Measurements from ENCODE around the gene TBRG4.
"Not testable (repeated sequence)": the region's sequence is repeated elsewhere in the genome, so short reads cannot be mapped to it uniquely, and the experiment has no call there.

TBRG4 gene

GRCh38 chr7:45116048-45116447 lies 4.6 kb upstream of the TBRG4 start:
- no peak overlapping the region for H3K27ac ChIP-seq (replicated peaks)
- DNase-seq (ENCODE audit: low read depth in 1 of 2, low spot score in 1 of 2), result no peak
- H3K4me3 ChIP-seq (replicated peaks; ENCODE audit: insufficient read depth, low read length), result no peak overlapping the region

GRCh38 chr7:45114926-45115325 lies 3.4 kb upstream of the TBRG4 start:
- DNase-seq (ENCODE audit: low read depth in 1 of 2, low spot score in 1 of 2), result no peak
- TF ChIP-seq REST (IDR thresholded peaks at IDR 0.05; ENCODE audit: insufficient replicate concordance, low read depth) (no peak), SPI1 (IDR thresholded peaks at IDR 0.05; ENCODE audit: borderline replicate concordance, low read depth) (peak; percentile 50; the same call in 1 of the 2 replicates)
- Histone ChIP-seq H3K27me3 (ENCODE audit: insufficient read depth, poor library complexity, severe bottlenecking) (no peaks in the 10 kb centered on the region), H3K27ac (replicated peaks) (no peak overlapping the region), H3K4me3 (replicated peaks; ENCODE audit: insufficient read depth, low read length) (no peak overlapping the region)

More at GRCh38 chr7:45116048-45116447, 4.6 kb upstream of the TBRG4 start:
- TF ChIP-seq POLR2AphosphoS5 (IDR thresholded peaks at IDR 0.05; ENCODE audit: low read depth) (no peak), CTCF (IDR thresholded peaks at IDR 0.05; ENCODE audit: insufficient read depth, low read length) (no peak), REST (IDR thresholded peaks at IDR 0.05; ENCODE audit: insufficient replicate concordance, low read depth) (no peak), SPI1 (IDR thresholded peaks at IDR 0.05; ENCODE audit: borderline replicate concordance, low read depth) (no peak), GABPA (IDR thresholded peaks at IDR 0.05; ENCODE audit: low read depth) (no peak)
- H3K27me3 ChIP-seq (ENCODE audit: insufficient read depth, poor library complexity, severe bottlenecking), result no peaks in the 10 kb centered on the region

GRCh38 chr7:45114257-45114656 lies 2.8 kb upstream of the TBRG4 start:
- H3K4me3 ChIP-seq (replicated peaks; ENCODE audit: insufficient read depth, low read length); H3K27me3 ChIP-seq (ENCODE audit: insufficient read depth, poor library complexity, severe bottlenecking); H3K27ac ChIP-seq (replicated peaks); DNase-seq (ENCODE audit: low read depth in 1 of 2, low spot score in 1 of 2): not testable (repeated sequence)

GRCh38 chr7:45112648-45113047 lies 1.2 kb upstream of the TBRG4 start:
- Histone ChIP-seq H3K27ac (replicated peaks) (no peak overlapping the region; the same call in 1 of the 2 replicates), H3K4me3 (replicated peaks; ENCODE audit: insufficient read depth, low read length) (no peak overlapping the region)
- TF ChIP-seq GABPA (IDR thresholded peaks at IDR 0.05; ENCODE audit: low read depth) (no peak), REST (IDR thresholded peaks at IDR 0.05; ENCODE audit: insufficient replicate concordance, low read depth) (no peak), POLR2AphosphoS5 (IDR thresholded peaks at IDR 0.05; ENCODE audit: low read depth) (no peak), CTCF (IDR thresholded peaks at IDR 0.05; ENCODE audit: insufficient read depth, low read length) (no peak), SPI1 (IDR thresholded peaks at IDR 0.05; ENCODE audit: borderline replicate concordance, low read depth) (no peak)

More at GRCh38 chr7:45112648-45113047, 1.2 kb upstream of the TBRG4 start:
- DNase-seq (ENCODE audit: low read depth in 1 of 2, low spot score in 1 of 2), result no peak
- no peaks in the 10 kb centered on the region for H3K27me3 ChIP-seq (ENCODE audit: insufficient read depth, poor library complexity, severe bottlenecking)
